Nasal cavity respiratory epithelium epithelial cell of viscerocranial mucosa (primary cell): ENCODE measurements around the gene SLC44A1. TPM values are rescaled to one million over a fixed set of nuclear protein-coding genes. Genes with fewer than 3 reads are reported as not detected.

Experiments used
- total RNA-seq: library from RNA; depleted of rRNA; stranded (reverse); fragments of >200 nt; gene quantifications from 2 replicates; pipeline ENCODE4 v1.2.3, GENCODE V29; 2014

SLC44A1 gene
- total RNA-seq = 36.6 and 74.0 TPM in 2 replicates

DNA sequence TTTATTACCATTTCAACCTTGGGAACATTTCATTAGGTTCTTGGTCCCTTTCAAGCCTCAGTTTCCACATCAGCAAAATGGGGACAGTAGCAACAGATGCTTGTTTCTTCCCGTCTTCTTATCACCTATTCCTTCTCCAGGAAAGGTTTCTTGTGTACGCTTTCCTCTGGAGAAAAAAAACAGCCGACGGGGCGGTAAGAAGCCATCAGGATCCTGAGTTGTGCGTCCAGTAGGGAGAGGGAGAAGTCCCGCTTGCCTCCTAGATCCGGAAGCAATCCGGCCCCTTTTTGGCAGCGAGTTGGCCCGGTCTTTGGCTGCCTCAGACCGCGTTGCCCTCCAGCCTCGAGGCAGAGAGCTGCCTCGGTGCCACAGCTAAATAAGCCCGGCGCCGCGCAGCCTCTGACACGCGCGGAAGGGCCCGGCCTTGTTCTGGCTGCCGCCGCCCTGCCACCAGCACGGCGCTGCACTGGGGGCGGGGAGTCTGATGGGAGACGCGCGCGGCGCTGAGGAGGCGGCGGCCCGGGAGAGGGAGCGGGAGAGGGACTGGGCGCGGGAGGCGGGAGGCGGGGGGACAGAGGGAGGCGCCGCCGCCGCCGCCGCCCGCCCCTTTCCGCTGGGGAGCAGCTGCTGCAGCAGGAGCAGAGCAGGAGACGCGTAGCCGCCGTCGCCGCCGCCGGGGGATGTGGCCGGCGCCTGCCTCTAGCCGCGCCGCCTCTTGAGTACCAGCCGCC, at the start of gene SLC44A1:
Gene SLC44A1 (plus strand): TSS at position 649 of the 731 bp plus-strand sequence. CDS start 218 bp downstream, outside the sequence.

DNA sequence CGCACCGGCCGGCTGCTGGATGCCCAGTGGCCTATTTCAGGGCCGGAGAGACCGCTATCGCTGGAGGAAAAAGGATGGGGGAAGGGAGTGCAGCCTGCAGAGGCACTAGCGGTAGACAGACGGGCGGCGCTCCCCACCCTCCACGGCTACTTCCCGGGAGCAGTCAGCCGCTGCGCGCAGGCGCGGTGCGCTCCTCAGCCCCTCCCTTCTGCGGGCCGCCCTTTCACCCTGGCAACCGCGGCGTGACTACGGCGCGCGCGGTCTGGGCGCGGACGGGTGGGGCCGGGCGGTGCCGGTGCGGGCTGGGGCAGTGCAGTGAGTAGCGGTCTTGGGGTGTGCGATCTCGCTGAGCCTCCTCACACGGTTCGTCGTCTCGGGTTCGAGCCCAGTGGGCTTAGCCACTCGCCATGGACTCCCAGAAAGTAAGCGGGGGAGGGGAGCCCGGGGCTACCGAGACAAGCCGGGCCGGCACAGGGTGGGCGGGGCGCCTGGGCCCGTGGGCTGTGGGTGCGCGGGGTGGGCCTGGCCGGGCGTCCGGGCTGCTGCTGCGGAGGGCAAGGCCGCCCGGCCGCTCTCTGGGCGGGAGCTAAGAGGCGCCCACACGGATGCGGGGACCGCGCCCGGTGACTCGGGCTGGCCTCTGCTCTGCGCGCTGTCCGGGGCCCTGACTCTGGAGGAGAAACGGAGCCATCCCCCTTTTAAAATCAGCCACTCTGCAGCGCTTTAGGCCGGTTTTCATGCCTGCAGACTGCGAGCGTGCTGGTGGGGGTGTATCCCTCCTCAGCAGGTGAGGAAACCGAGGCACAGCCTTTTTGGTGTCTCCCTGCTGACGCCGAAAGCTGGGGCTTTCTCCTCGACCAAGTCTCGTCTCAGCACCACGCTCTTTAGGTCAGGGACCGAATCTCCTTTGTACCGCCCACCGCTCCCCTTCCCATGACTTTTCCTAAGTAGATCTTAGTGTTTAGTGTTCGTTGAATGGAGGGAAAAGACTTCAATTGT, 203.7 kb downstream of the SLC44A1 start, which contains the start of gene FSD1L:
Gene FSD1L (plus strand): TSS at position 221 of the 999 bp plus-strand sequence. CDS start 187 bp downstream, at position 408.

Other genes starting within 250 kb of the SLC44A1 start
- 2.7 and 8.4 TPM in 2 replicates for gene FSD1L, start 203.4 kb downstream of the SLC44A1 start, total RNA-seq